OCI-LY3 (cell line): ENCODE data around the gene GJD4.

ENCODE experiments used
- H2AFZ ChIP-seq: fragments of 200-600, 300-600 bp; shearing (Covaris generic); 2 replicates; pipeline ENCODE4 v1.6.0; 2014; ENCODE audit warnings: antibody characterized with exemption, low read depth, low read length
- H3K27ac ChIP-seq: fragments of 200-600, 300-600 bp; sonication (generic); 2 replicates; pipeline ENCODE4 v1.5.1; 2014; ENCODE audit warnings: mild to moderate bottlenecking, low read length, moderate library complexity, mixed read lengths
- H3K27me3 ChIP-seq: fragments of 200-600, 300-600 bp; sonication (generic); 2 replicates; pipeline ENCODE4 v1.6.1; 2014; ENCODE audit warnings: low read depth, low read length, mixed read lengths
- H3K36me3 ChIP-seq: fragments of 200-600, 300-600 bp; sonication (generic); replicated peaks from 2 replicates; pipeline ENCODE3; 2014; ENCODE audit warnings: low read depth, low read length, mixed read lengths
- H3K4me1 ChIP-seq: fragments of 300-600, 200-600 bp; sonication (generic); 2 replicates; pipeline ENCODE4 v1.6.1; 2014; ENCODE audit warnings: low read length, mixed read lengths
- H3K4me2 ChIP-seq: fragments of 200-600, 300-600 bp; sonication (generic); 2 replicates; pipeline ENCODE4 v1.6.1; 2014; ENCODE audit warnings: low read length, mixed read lengths
- H3K4me3 ChIP-seq: fragments of 300-600, 200-600 bp; sonication (generic); 2 replicates; pipeline ENCODE4 v1.5.1; 2014; ENCODE audit warnings: antibody characterized with exemption, mild to moderate bottlenecking, low read length, moderate library complexity
- H3K79me2 ChIP-seq: fragments of 300-600, 200-600 bp; shearing (Covaris generic); 2 replicates; pipeline ENCODE4 v1.6.1; 2014; ENCODE audit warnings: mild to moderate bottlenecking, low read length, mixed read lengths
- H3K9ac ChIP-seq: fragments of 300-600, 200-600 bp; shearing (Covaris generic); 2 replicates; pipeline ENCODE4 v1.6.0; 2014; ENCODE audit warnings: mild to moderate bottlenecking, low read length, moderate library complexity
- H3K9me3 ChIP-seq: fragments of 200-600, 300-600 bp; shearing (Covaris generic); 2 replicates; pipeline ENCODE4 v1.6.1; 2014; ENCODE audit warnings: low read length, mixed read lengths; ENCODE audit not compliant: insufficient read depth
- H4K20me1 ChIP-seq: fragments of 200-600, 300-600 bp; sonication (generic); 2 replicates; pipeline ENCODE4 v1.6.1; 2016; ENCODE audit warnings: low read length, mixed read lengths; ENCODE audit not compliant: insufficient read depth
- EZH2phosphoT487 ChIP-seq: fragments of 200-600 bp; shearing (Covaris generic); IDR thresholded peaks from 2 replicates; pipeline ENCODE4 v1.6.1; 2018; ENCODE audit warnings: antibody characterized with exemption, mixed run types, low read depth
- TF ChIP-seq, protein P1 (sequence below): fragments of 200-600, 300-600 bp; sonication (generic); IDR thresholded peaks from 2 replicates; pipeline ENCODE4 v1.5.1; 2014; ENCODE audit warnings: antibody characterized with exemption, low read length, low read depth

GJD4 gene

DNA sequence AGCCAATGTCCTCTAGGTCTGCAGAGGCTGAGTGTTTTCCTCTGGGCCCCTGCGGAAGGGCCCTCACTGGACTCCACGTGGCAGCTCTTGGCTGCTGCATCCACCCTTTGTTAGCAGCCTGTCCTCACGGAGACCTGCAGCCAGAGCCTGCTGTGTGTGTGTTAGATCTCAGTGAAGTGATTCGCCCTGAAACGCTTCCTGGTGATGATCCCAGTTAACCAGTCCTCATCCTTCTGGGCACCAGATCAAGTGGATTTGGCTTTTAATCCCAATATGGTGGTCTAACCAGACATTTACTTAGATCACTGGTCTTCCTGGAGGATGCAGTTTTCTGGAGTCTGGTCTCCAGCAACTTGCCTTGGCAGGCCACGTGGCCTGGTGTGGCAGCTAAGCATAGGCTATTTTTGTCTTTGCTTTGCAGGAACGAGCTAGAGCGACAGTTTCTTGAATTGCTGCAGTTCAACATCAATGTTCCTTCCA lies 39.5 kb upstream of the GJD4 start:
- H3K4me2 ChIP-seq, result no peak overlapping the region
- no peaks in the 10 kb centered on the region for H4K20me1 ChIP-seq
- no peaks in the 10 kb centered on the region for H3K27me3 ChIP-seq
- no peak overlapping the region for H3K4me3 ChIP-seq
- H2AFZ ChIP-seq, result no peak overlapping the region
- H3K36me3 ChIP-seq, result no peaks in the 10 kb centered on the region
- H3K27ac ChIP-seq, result no peak overlapping the region
- no peak overlapping the region for H3K9ac ChIP-seq
- H3K9me3 ChIP-seq, result no peaks in the 10 kb centered on the region
- H3K79me2 ChIP-seq, result no peaks in the 10 kb centered on the region
- no peaks in the 10 kb centered on the region for H3K4me1 ChIP-seq
- TF ChIP-seq EZH2phosphoT487, result no peak
- TF ChIP-seq, protein P1, sequence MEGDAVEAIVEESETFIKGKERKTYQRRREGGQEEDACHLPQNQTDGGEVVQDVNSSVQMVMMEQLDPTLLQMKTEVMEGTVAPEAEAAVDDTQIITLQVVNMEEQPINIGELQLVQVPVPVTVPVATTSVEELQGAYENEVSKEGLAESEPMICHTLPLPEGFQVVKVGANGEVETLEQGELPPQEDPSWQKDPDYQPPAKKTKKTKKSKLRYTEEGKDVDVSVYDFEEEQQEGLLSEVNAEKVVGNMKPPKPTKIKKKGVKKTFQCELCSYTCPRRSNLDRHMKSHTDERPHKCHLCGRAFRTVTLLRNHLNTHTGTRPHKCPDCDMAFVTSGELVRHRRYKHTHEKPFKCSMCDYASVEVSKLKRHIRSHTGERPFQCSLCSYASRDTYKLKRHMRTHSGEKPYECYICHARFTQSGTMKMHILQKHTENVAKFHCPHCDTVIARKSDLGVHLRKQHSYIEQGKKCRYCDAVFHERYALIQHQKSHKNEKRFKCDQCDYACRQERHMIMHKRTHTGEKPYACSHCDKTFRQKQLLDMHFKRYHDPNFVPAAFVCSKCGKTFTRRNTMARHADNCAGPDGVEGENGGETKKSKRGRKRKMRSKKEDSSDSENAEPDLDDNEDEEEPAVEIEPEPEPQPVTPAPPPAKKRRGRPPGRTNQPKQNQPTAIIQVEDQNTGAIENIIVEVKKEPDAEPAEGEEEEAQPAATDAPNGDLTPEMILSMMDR, result no peak

DNA sequence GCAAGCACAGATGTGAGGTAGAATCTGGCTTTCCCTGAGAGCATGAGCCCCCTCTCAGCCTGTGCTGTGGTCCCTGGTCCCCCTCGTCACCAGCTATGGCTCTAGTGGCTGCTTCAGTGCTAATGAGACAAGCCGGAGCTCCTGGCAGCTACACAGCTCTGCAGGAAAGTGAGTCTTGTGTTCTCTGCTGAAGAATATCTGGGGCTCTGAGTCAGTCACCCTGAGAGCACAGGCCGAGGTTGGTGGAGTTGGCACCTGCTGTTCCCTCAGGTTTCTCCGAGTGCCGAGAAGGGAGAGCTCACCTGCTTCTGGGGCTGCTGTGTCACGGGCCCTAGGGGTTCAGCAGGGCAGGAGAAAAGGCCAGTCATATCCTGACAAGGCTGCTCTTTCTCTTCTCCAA lies 37.2 kb upstream of the GJD4 start:
- Histone ChIP-seq H3K27ac (no peak overlapping the region), H4K20me1 (no peaks in the 10 kb centered on the region), H3K9ac (no peak overlapping the region), H2AFZ (no peak overlapping the region), H3K79me2 (no peaks in the 10 kb centered on the region), H3K4me2 (no peak overlapping the region), H3K27me3 (no peaks in the 10 kb centered on the region), H3K4me1 (no peaks in the 10 kb centered on the region), H3K4me3 (no peak overlapping the region), H3K36me3 (no peaks in the 10 kb centered on the region), H3K9me3 (no peaks in the 10 kb centered on the region)
- TF ChIP-seq, protein P1, result no peak
- TF ChIP-seq EZH2phosphoT487, result no peak

DNA sequence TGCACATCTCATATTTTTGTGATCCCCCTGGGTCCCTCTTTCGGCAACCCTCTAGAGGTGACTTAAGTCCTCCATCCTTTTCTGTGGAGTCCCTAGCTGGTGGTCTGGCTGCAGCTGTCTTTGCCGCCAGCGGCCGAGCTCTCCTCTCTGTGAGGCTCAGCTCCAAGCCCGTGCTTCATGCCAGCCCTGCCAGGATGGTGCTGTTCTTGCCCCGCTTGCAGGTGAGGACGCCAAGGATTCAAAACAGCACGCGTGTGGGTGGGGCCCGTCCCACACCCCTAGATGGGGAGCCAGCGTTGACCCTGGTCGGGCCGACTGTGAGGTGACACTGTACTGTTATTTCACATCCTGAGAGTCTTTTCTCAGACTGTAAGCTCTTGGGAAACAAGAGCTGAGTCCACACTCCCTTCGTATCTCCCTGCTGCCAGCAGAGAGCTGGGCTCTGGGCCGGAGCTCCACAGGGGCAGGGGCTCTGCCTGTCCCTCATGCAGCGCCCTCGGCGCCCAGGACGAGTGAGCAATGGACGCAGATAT lies 36.6 kb upstream of the GJD4 start:
- Histone ChIP-seq H3K27me3 (no peaks in the 10 kb centered on the region), H4K20me1 (no peaks in the 10 kb centered on the region), H3K9me3 (no peaks in the 10 kb centered on the region), H3K9ac (no peak overlapping the region), H3K79me2 (no peaks in the 10 kb centered on the region), H2AFZ (no peak overlapping the region), H3K4me2 (no peak overlapping the region), H3K27ac (no peak overlapping the region), H3K4me1 (no peaks in the 10 kb centered on the region), H3K4me3 (no peak overlapping the region), H3K36me3 (no peaks in the 10 kb centered on the region)
- no peak for TF ChIP-seq EZH2phosphoT487
- TF ChIP-seq, protein P1, result no peak

DNA sequence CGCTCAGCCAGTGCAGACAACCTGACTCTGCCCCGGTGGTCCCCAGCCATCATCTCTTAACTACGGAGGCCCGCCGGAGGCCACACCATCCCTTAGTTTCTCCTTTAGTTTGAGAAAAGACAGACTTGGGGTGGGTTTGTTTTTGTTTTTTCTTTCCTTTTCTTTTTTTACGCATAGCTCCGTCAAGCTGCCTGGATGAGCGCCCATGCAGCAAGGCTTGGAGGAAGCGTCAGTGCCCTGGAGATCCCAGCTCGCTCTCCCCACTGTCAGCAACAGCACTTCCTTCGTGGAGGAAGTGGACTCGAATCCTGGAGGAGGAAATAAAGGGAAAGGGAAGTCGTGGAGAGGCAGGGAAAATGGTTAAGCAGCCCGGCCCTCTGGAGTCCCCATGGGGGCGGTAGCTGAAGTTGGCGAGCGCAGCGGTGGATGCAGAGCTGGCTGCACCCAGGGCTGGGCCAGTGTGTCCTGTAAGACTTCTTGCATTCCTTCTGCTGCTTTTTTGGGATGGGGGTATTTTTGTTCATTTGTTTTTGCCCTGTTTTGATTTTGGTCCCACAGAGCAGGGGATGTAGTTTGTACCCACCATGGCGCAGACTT lies 35.9 kb upstream of the GJD4 start:
- no peaks in the 10 kb centered on the region for H3K36me3 ChIP-seq
- H4K20me1 ChIP-seq, result no peaks in the 10 kb centered on the region
- H3K9ac ChIP-seq, result no peak overlapping the region
- no peak overlapping the region for H3K27ac ChIP-seq
- no peak overlapping the region for H3K4me3 ChIP-seq
- no peaks in the 10 kb centered on the region for H3K4me1 ChIP-seq
- H3K4me2 ChIP-seq, result no peak overlapping the region
- TF ChIP-seq EZH2phosphoT487, result no peak
- TF ChIP-seq, protein P1, result no peak
- H3K27me3 ChIP-seq, result no peaks in the 10 kb centered on the region
- H3K79me2 ChIP-seq, result no peaks in the 10 kb centered on the region
- no peak overlapping the region for H2AFZ ChIP-seq
- H3K9me3 ChIP-seq, result no peaks in the 10 kb centered on the region
